Brain microvascular endothelial cell (primary cell): ENCODE measurements around the gene MPC1.
"Not testable (repeated sequence)": the region's sequence is repeated elsewhere in the genome, so short reads cannot be mapped to it uniquely, and the experiment has no call there.

Source experiments
- DNase-seq: peaks from one replicate; pipeline ENCODE4 v3.0.0-alpha.2; 2020
- H3K27ac ChIP-seq: fragments of 250-450 bp; sonication (Bioruptor Pico); 2 replicates; pipeline ENCODE4 v1.5.1; 2020; ENCODE audit warnings: mild to moderate bottlenecking, moderate library complexity
- H3K27me3 ChIP-seq: fragments of 250-450 bp; sonication (Bioruptor Pico); replicated peaks from 2 replicates; pipeline ENCODE4 v1.5.1; 2020; ENCODE audit warnings: mild to moderate bottlenecking
- H3K36me3 ChIP-seq: fragments of 250-450 bp; sonication (Bioruptor Pico); replicated peaks from 2 replicates; pipeline ENCODE4 v1.5.1; 2020; ENCODE audit warnings: mild to moderate bottlenecking
- H3K4me3 ChIP-seq: 2 replicates; pipeline ENCODE4 v1.5.1; 2011; ENCODE audit warnings: low read depth, mild to moderate bottlenecking, control low read depth, low read length, moderate library complexity
- in situ Hi-C: cut with HindIII; loops from 2 replicates; pipeline ENCODE4 v1.10.0; 2017; ENCODE audit warnings: low sequenced_read_pairs, low pct_ligation_motif_present
- TF ChIP-seq, protein P1 (sequence below): IDR thresholded peaks from 2 replicates; pipeline ENCODE4 v1.5.1; 2011; ENCODE audit warnings: low read depth, mild to moderate bottlenecking, moderate library complexity, low read length, control low read depth, inconsistent platforms; ENCODE audit errors: missing control alignments

MPC1 gene

DNA sequence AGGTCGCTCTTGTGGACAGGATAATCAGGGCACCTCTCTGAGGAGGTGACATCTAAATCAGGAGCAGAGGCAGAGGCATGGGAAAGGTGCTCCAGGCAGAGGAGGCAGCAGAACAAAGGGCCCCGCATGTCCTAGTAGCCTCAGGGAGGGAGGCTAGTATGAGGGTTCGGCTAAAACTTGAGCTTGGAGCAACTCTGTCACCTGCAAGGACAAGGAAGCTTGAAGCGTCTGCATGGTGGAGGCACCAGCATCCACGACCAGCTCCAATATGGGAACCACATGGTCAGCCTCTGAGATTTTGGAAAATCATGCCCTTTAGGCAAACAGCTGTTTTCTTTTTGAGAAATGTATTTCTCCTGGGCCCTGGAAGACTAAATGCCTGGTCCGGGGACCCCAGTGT is 13.0 kb upstream of the MPC1 start:
- Histone ChIP-seq H3K27me3 (no peaks in the 10 kb centered on the region), H3K27ac (no peak overlapping the region), H3K36me3 (no peaks in the 10 kb centered on the region), H3K4me3 (no peak overlapping the region)
- TF ChIP-seq, protein P1, sequence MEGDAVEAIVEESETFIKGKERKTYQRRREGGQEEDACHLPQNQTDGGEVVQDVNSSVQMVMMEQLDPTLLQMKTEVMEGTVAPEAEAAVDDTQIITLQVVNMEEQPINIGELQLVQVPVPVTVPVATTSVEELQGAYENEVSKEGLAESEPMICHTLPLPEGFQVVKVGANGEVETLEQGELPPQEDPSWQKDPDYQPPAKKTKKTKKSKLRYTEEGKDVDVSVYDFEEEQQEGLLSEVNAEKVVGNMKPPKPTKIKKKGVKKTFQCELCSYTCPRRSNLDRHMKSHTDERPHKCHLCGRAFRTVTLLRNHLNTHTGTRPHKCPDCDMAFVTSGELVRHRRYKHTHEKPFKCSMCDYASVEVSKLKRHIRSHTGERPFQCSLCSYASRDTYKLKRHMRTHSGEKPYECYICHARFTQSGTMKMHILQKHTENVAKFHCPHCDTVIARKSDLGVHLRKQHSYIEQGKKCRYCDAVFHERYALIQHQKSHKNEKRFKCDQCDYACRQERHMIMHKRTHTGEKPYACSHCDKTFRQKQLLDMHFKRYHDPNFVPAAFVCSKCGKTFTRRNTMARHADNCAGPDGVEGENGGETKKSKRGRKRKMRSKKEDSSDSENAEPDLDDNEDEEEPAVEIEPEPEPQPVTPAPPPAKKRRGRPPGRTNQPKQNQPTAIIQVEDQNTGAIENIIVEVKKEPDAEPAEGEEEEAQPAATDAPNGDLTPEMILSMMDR = no peak
- no peak for DNase-seq
- in situ Hi-C loops = loop anchor here (25.0 kb wide), 1 partner anchor 108 kb away; no protein-coding TSS in a partner anchor

DNA sequence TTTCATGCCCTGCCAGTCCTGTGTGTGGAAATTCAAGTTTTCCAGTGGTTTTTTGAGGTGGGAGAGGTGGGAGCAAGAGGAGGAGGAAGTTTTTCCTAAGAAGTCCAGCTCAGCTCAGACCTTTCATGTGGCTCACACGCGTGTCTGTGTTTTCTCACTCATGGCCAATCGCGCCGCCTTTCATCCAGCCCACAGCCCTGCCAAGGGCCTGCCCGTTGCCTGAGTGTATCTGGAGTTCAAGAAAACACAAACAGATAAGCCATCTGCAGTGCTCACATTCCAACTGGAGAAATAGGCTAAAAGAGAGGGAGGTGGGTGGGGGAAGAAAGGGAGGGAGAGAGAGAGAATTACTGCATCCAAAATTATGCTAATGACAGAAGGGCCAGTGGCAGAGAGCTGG is 12.6 kb upstream of the MPC1 start:
- Histone ChIP-seq H3K36me3 (no peaks in the 10 kb centered on the region), H3K4me3 (no peak overlapping the region), H3K27ac (no peak overlapping the region), H3K27me3 (no peaks in the 10 kb centered on the region)
- in situ Hi-C loops = loop anchor here (25.0 kb wide), 1 partner anchor 108 kb away; no protein-coding TSS in a partner anchor
- no peak for DNase-seq
- TF ChIP-seq, protein P1 = no peak

GRCh38 chr6:166394036-166394892 is 11.5 kb upstream of the MPC1 start:
- in situ Hi-C loops = loop anchor here (25.0 kb wide), 1 partner anchor 107 kb away; no protein-coding TSS in a partner anchor
- TF ChIP-seq, protein P1 = no peak

DNA sequence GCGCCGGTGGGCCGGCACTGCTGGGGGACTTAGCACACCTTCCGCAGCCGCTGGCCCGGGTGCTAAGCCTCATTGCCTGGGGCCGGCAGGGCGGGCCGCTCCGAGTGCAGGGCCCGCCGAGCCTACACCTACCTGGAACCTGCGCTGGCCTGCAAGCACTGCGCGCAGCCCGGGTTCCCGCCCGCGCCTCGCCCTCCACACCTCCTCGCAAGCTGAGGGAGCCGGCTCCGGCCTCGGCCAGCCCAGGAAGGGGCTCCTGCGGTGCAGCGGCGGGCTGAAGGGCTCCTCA is 10.7 kb upstream of the MPC1 start:
- no peak overlapping the region for H3K27ac ChIP-seq
- no peak overlapping the region for H3K4me3 ChIP-seq
- H3K36me3 ChIP-seq = no peaks in the 10 kb centered on the region
- no peaks in the 10 kb centered on the region for H3K27me3 ChIP-seq
- in situ Hi-C loops = loop anchor here (25.0 kb wide), 1 partner anchor 106 kb away; no protein-coding TSS in a partner anchor
- DNase-seq = no peak
- TF ChIP-seq, protein P1 = no peak

More at GRCh38 chr6:166394036-166394892, 11.5 kb upstream of the MPC1 start:
- Histone ChIP-seq H3K36me3 (no peaks in the 10 kb centered on the region), H3K27ac (no peak overlapping the region), H3K4me3 (no peak overlapping the region), H3K27me3 (no peaks in the 10 kb centered on the region)
- DNase-seq = no peak

DNA sequence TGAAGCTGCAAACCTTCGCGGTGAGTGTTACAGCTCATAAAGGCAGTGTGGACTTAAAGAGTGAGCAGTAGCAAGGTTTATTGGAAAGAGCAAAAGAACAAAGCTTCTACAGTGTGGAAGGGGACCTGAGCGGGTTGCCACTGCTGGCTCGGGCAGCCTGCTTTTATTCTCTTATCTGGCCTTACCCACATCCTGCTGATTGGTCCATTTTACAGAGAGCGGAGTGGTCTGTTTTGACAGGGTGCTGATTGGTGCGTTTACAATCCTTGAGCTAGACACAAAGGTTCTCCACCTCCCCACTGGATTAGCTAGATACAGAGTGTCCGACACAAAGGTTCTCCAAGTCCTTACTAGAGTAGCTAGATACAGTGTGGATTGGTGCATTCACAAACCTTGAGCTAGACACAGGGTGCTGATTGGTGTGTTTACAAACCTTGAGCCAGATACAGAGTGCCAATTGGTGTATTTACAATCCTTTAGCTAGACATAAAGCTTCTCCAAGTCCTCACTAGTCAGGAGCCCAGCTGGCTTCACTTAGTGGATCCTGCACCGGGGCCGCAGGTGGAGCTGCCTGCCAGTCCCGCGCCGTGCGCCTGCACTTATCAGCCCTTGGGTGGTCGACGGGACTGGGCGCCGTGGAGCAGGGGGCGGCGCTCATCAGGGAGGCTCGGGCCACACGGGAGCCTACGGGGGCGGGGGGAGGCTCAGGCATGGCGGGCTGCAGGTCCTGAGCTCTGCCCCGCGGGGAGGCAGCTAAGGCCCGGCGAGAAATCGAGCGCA is 10.2 kb upstream of the MPC1 start:
- not testable (repeated sequence) for H3K36me3 ChIP-seq, H3K4me3 ChIP-seq, DNase-seq, H3K27me3 ChIP-seq, H3K27ac ChIP-seq
- in situ Hi-C loops = loop anchor here (25.0 kb wide), 1 partner anchor 106 kb away; no protein-coding TSS in a partner anchor

DNA sequence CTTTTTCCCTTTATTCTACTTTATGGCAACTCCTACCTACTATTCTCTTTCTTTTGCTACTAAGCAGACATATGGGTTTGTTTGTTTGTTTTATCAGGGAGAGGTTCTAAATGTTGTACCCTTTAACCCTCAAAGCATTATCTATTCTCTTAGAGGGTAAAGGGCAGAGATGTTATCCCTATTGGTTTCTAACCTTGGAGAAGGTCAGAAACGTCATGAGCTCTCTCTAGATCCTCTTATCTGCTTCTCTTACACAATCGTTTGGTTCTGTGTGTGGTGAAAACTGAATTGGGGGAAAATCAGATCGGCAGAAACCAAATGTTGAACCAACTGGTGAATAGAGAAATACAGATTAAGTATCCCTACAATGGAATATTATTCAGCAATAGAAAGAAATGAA is 6.4 kb upstream of the MPC1 start:
- H3K4me3 ChIP-seq = no peak overlapping the region
- no peaks in the 10 kb centered on the region for H3K27me3 ChIP-seq
- in situ Hi-C loops = loop anchor here (25.0 kb wide), 1 partner anchor 102 kb away; no protein-coding TSS in a partner anchor

More for the DNA sequence above, 6.4 kb upstream of the MPC1 start:
- Histone ChIP-seq H3K27ac (no peak overlapping the region), H3K36me3 (no peaks in the 10 kb centered on the region)
- TF ChIP-seq, protein P1 = no peak
- no peak for DNase-seq
